SK-N-SH treated with all-trans-retinoic acid at 6 μM for 48 hours (cell line): ENCODE results near the gene FANCD2.

ENCODE experiments used
- ATAC-seq: fragments of 200-7000 bp; cut with Tn5 transposase; 3 replicates; pipeline ENCODE4 v1.9.1; 2020; ENCODE audit warnings: mild to moderate bottlenecking, moderate library complexity
- ARNTL ChIP-seq: fragments of 450-650 bp; formaldehyde crosslinking; IDR thresholded peaks from 2 replicates; pipeline ENCODE4 v1.5.0; 2020; ENCODE audit warnings: low read depth, mild to moderate bottlenecking, moderate library complexity, borderline replicate concordance
- BACH2 ChIP-seq: fragments of 250-450 bp; sonication (Bioruptor Pico); IDR thresholded peaks from 2 replicates; pipeline ENCODE4 v1.9.0; 2021; ENCODE audit warnings: mild to moderate bottlenecking, borderline replicate concordance
- ESRRG ChIP-seq: fragments of 250-450 bp; sonication (Bioruptor Pico); IDR thresholded peaks from 2 replicates; pipeline ENCODE4 v1.6.1; 2021; ENCODE audit warnings: mild to moderate bottlenecking
- GLIS3 ChIP-seq: fragments of 250-450 bp; sonication (Bioruptor Pico); IDR thresholded peaks from 2 replicates; pipeline ENCODE4 v1.5.0; 2020; ENCODE audit warnings: mild to moderate bottlenecking, moderate library complexity
- ISL1 ChIP-seq: fragments of 250-450 bp; sonication (Bioruptor Pico); IDR thresholded peaks from 2 replicates; pipeline ENCODE4 v2.1.2; 2022; ENCODE audit warnings: mild to moderate bottlenecking, moderate library complexity
- OSR1 ChIP-seq: fragments of 250-450 bp; sonication (Bioruptor Pico); IDR thresholded peaks from 2 replicates; pipeline ENCODE4 v1.8.0; 2022; ENCODE audit warnings: moderate library complexity, mild to moderate bottlenecking, inconsistent platforms
- PPARA ChIP-seq: fragments of 250-450 bp; sonication (Bioruptor Pico); IDR thresholded peaks from 2 replicates; pipeline ENCODE4 v1.5.0; 2020; ENCODE audit warnings: mild to moderate bottlenecking, borderline replicate concordance
- RARB ChIP-seq: fragments of 250-450 bp; sonication (Bioruptor Pico); IDR thresholded peaks from 2 replicates; pipeline ENCODE4 v1.8.0; 2021; ENCODE audit warnings: mild to moderate bottlenecking, moderate library complexity
- TCF4 ChIP-seq: fragments of 250-450 bp; sonication (Bioruptor Pico); IDR thresholded peaks from 2 replicates; pipeline ENCODE4 v1.8.0; 2021; ENCODE audit warnings: mild to moderate bottlenecking, moderate library complexity, borderline replicate concordance
- TOX ChIP-seq: fragments of 250-450 bp; sonication (Bioruptor Pico); IDR thresholded peaks from 2 replicates; pipeline ENCODE4 v1.8.0; 2021; ENCODE audit warnings: mild to moderate bottlenecking, moderate library complexity, borderline replicate concordance
- ZC3H10 ChIP-seq: fragments of 250-450 bp; sonication (Bioruptor Pico); IDR thresholded peaks from 2 replicates; pipeline ENCODE4 v1.5.1; 2021; ENCODE audit warnings: mild to moderate bottlenecking, moderate library complexity
- ZFP3 ChIP-seq: fragments of 250-450 bp; sonication (Bioruptor Pico); IDR thresholded peaks from 2 replicates; pipeline ENCODE4 v1.5.0; 2020; ENCODE audit warnings: mild to moderate bottlenecking, moderate library complexity
- ZNF565 ChIP-seq: fragments of 450-650 bp; formaldehyde crosslinking; conservative IDR thresholded peaks from 2 replicates; pipeline ENCODE4 v1.5.0; 2020; ENCODE audit warnings: low read depth, mild to moderate bottlenecking, moderate library complexity
- ZNF70 ChIP-seq: fragments of 450-650 bp; formaldehyde crosslinking; IDR thresholded peaks from 2 replicates; pipeline ENCODE4 v1.5.0; 2020; ENCODE audit warnings: mild to moderate bottlenecking, moderate library complexity
- ZNF8 ChIP-seq: fragments of 450-650 bp; formaldehyde crosslinking; IDR thresholded peaks from 2 replicates; pipeline ENCODE4 v1.5.0; 2020; ENCODE audit warnings: mild to moderate bottlenecking, moderate library complexity
- TF ChIP-seq, protein P1 (sequence below): fragments of 250-450 bp; sonication (Bioruptor Pico); IDR thresholded peaks from 2 replicates; pipeline ENCODE4 v1.8.0; 2021; ENCODE audit warnings: low read depth, mild to moderate bottlenecking, moderate library complexity, borderline replicate concordance
- TF ChIP-seq, protein P2 (sequence below): fragments of 250-450 bp; sonication (Bioruptor Pico); IDR thresholded peaks from 2 replicates; pipeline ENCODE4 v1.8.0; 2020; ENCODE audit warnings: mild to moderate bottlenecking, moderate library complexity, borderline replicate concordance
- TF ChIP-seq, protein P3 (sequence below): fragments of 250-450 bp; sonication (Bioruptor Pico); IDR thresholded peaks from 2 replicates; pipeline ENCODE4 v1.5.1; 2021; ENCODE audit warnings: mild to moderate bottlenecking, moderate library complexity
- TF ChIP-seq, protein P4 (sequence below): fragments of 250-450 bp; sonication (Bioruptor Pico); IDR thresholded peaks from 2 replicates; pipeline ENCODE4 v1.5.0; 2020; ENCODE audit warnings: mild to moderate bottlenecking, moderate library complexity
- TF ChIP-seq, protein P5 (sequence below): fragments of 250-450 bp; sonication (Bioruptor Pico); IDR thresholded peaks from 2 replicates; pipeline ENCODE4 v1.5.1; 2020; ENCODE audit warnings: low read depth, mild to moderate bottlenecking, moderate library complexity

Gene FANCD2

DNA sequence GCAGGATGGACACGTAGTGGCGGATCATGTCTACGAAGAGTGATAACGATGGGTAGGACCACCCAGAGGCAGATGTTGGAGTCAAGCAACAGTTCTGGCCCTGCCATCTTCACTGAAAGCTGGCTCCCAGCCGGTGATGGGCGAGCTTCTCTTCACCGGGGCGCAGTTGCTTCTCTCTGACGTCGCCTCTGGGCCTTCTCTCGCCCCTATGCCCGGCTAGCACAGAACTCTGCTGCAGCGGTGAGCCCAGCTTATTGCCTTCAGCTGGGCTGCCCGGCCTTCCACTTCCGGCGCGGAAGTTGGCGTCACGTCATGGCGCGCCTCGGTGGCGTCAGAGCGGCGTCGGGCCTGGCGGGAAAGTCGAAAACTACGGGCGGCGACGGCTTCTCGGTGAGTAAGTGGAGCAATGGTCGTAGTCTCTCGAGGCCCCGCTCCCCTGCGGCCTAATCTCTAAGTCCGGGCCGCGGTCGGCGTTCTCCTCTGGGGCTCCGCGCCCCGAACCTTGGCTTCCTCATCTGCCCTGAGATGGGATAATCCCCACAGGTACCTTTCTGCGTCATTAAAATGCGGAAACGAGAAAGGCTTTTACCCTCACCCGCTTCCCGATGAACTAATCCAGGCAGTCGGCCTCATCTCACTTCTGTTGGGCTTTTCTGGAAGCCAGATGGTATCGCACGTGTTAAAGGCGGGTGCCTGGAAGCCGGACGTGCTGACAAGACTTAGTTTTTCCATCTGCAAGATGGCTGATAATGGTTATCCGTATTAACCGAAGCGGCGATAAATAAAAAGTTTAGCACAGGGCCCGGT is at the start of gene FANCD2:
TSS of gene FANCD2 (plus strand) at position 354 of the 807 bp plus-strand sequence. CDS start 2,221 bp downstream, outside the sequence.
- ATAC-seq: peak; percentile 95
- TF ChIP-seq ZNF565 (CRISPR knock-in tag) (no peak), RARB (CRISPR knock-in tag) (no peak), TOX (no peak), BACH2 (CRISPR knock-in tag) (no peak), ZC3H10 (CRISPR knock-in tag) (no peak), PPARA (no peak)
- TF ChIP-seq, protein P1, sequence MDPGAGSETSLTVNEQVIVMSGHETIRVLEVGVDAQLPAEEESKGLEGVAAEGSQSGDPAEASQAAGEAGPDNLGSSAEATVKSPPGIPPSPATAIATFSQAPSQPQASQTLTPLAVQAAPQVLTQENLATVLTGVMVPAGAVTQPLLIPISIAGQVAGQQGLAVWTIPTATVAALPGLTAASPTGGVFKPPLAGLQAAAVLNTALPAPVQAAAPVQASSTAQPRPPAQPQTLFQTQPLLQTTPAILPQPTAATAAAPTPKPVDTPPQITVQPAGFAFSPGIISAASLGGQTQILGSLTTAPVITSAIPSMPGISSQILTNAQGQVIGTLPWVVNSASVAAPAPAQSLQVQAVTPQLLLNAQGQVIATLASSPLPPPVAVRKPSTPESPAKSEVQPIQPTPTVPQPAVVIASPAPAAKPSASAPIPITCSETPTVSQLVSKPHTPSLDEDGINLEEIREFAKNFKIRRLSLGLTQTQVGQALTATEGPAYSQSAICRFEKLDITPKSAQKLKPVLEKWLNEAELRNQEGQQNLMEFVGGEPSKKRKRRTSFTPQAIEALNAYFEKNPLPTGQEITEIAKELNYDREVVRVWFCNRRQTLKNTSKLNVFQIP (CRISPR knock-in tag): no peak

DNA sequence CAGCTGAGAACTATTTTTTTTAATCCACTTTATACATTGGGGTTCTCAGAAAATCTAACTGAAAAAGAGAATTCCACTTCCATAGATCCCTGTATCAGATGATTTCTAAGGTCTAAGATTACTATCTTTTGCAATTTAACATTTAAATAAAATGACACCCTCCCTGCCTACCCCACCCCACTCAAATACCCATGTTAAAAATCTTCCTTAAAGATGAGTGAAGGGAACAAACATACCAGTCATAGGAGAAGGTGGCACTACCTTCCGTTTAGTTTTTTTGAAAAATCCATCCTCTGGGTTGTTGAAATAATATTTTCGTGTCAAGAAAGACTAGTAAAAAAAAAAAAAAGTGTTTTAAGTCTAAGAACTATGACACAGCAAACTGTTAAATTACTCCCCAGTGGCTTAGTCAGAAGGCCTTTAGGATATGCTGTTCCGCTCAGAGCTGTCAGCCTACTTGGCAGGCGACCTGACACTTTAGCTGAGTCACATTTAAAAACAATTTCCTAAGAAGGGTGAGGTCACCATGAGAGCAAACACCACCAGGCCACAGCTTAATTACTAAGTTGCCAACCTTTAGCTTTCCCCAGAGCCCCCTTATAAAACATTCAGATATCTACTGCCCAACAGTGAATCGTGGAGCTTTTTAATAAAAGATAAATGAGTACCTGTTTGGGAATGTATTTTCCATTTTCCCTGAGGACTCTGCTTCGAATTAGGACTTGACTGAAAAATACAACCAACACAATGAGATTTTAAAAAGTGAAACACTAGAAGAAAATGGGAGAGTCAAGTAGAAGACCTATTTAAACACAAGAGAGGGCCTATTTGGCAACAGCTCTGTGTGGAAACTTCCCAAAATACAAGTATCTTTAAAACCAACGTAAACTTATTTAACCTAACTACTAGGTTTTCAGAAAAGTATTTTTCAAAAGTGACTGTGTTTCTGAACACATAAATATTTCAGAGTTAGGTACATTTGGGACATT is 49.2 kb upstream of the FANCD2 start:
- ATAC-seq: peak; percentile 97

DNA sequence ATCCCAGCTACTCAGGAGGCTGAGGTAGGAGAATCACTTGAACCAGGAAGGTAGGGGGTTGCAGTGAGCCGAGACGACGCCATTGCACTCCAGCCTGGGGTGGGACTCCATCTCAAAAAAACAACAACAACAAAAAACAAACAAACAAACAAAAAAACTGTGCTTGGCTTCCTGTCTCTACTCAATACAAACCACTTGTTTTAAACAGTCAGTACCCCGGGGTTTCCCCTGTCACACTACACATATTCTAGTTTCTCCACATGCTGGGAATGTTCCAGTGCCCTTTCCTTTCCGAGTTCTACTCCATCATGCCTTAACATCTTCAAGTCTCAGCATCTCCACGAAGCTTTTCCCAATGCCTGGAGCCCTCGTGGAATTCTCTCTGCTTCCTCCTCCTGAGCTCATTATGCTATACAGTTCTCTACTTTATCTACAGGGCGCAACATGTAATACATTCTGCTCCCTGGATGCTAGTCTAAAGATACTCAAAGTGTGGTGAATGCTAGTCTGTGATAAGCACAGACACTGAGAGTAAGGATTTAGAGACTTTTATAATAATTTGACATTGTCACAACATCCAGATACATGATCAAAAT is 47.4 kb upstream of the FANCD2 start:
- no peak for ATAC-seq
- TF ChIP-seq, protein P2, sequence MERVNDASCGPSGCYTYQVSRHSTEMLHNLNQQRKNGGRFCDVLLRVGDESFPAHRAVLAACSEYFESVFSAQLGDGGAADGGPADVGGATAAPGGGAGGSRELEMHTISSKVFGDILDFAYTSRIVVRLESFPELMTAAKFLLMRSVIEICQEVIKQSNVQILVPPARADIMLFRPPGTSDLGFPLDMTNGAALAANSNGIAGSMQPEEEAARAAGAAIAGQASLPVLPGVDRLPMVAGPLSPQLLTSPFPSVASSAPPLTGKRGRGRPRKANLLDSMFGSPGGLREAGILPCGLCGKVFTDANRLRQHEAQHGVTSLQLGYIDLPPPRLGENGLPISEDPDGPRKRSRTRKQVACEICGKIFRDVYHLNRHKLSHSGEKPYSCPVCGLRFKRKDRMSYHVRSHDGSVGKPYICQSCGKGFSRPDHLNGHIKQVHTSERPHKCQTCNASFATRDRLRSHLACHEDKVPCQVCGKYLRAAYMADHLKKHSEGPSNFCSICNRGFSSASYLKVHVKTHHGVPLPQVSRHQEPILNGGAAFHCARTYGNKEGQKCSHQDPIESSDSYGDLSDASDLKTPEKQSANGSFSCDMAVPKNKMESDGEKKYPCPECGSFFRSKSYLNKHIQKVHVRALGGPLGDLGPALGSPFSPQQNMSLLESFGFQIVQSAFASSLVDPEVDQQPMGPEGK: no peak
- TF ChIP-seq PPARA (no peak), TCF4 (CRISPR knock-in tag) (no peak), OSR1 (CRISPR knock-in tag) (no peak), ZNF565 (CRISPR knock-in tag) (no peak), GLIS3 (CRISPR knock-in tag) (no peak), TOX (no peak), ARNTL (CRISPR knock-in tag) (no peak)
- TF ChIP-seq, protein P3, sequence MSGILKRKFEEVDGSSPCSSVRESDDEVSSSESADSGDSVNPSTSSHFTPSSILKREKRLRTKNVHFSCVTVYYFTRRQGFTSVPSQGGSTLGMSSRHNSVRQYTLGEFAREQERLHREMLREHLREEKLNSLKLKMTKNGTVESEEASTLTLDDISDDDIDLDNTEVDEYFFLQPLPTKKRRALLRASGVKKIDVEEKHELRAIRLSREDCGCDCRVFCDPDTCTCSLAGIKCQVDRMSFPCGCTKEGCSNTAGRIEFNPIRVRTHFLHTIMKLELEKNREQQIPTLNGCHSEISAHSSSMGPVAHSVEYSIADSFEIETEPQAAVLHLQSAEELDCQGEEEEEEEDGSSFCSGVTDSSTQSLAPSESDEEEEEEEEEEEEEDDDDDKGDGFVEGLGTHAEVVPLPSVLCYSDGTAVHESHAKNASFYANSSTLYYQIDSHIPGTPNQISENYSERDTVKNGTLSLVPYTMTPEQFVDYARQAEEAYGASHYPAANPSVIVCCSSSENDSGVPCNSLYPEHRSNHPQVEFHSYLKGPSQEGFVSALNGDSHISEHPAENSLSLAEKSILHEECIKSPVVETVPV (CRISPR knock-in tag): no peak
- TF ChIP-seq, protein P4, sequence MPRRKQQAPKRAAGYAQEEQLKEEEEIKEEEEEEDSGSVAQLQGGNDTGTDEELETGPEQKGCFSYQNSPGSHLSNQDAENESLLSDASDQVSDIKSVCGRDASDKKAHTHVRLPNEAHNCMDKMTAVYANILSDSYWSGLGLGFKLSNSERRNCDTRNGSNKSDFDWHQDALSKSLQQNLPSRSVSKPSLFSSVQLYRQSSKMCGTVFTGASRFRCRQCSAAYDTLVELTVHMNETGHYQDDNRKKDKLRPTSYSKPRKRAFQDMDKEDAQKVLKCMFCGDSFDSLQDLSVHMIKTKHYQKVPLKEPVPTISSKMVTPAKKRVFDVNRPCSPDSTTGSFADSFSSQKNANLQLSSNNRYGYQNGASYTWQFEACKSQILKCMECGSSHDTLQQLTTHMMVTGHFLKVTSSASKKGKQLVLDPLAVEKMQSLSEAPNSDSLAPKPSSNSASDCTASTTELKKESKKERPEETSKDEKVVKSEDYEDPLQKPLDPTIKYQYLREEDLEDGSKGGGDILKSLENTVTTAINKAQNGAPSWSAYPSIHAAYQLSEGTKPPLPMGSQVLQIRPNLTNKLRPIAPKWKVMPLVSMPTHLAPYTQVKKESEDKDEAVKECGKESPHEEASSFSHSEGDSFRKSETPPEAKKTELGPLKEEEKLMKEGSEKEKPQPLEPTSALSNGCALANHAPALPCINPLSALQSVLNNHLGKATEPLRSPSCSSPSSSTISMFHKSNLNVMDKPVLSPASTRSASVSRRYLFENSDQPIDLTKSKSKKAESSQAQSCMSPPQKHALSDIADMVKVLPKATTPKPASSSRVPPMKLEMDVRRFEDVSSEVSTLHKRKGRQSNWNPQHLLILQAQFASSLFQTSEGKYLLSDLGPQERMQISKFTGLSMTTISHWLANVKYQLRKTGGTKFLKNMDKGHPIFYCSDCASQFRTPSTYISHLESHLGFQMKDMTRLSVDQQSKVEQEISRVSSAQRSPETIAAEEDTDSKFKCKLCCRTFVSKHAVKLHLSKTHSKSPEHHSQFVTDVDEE (CRISPR knock-in tag): no peak
- TF ChIP-seq, protein P5, sequence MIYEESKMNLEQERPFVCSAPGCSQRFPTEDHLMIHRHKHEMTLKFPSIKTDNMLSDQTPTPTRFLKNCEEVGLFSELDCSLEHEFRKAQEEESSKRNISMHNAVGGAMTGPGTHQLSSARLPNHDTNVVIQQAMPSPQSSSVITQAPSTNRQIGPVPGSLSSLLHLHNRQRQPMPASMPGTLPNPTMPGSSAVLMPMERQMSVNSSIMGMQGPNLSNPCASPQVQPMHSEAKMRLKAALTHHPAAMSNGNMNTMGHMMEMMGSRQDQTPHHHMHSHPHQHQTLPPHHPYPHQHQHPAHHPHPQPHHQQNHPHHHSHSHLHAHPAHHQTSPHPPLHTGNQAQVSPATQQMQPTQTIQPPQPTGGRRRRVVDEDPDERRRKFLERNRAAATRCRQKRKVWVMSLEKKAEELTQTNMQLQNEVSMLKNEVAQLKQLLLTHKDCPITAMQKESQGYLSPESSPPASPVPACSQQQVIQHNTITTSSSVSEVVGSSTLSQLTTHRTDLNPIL (CRISPR knock-in tag): no peak

More for the DNA sequence above, 49.2 kb upstream of the FANCD2 start:
- TF ChIP-seq, protein P3 (CRISPR knock-in tag): no peak
- peak; percentile 34; the same call in 1 of the 2 replicates for TF ChIP-seq ISL1 (CRISPR knock-in tag)
- TF ChIP-seq, protein P2: no peak
- no peak for TF ChIP-seq ZFP3 (CRISPR knock-in tag)
- no peak for TF ChIP-seq ARNTL (CRISPR knock-in tag)
- TF ChIP-seq ZC3H10 (CRISPR knock-in tag): 0 out of 2 replicates have a peak, but pooled peaks have one; percentile 25
- TF ChIP-seq PPARA: no peak
- TF ChIP-seq ZNF70 (CRISPR knock-in tag): no peak
- no peak for TF ChIP-seq ZNF8 (CRISPR knock-in tag)
- no peak for TF ChIP-seq TOX
- no peak for TF ChIP-seq ESRRG (CRISPR knock-in tag)
